Fibroblast of lung (primary cell): Measurements from ENCODE around the gene HIPK2. TPM values are rescaled to one million over a fixed set of nuclear protein-coding genes. Genes with fewer than 3 reads are reported as not detected.
A peak's percentile ranks its signal among the peaks of the same experiment; 100 is the strongest.

Experiments used
- DNase-seq, 2 donors: peaks; one replicate each; pipeline versions ENCODE4 v3.0.0 to v3.0.0-alpha.2; 2010; ENCODE audit warnings: low read depth in 2 of 2
- H2AFZ ChIP-seq: 2 replicates; pipeline ENCODE4 v1.5.1; 2012; ENCODE audit warnings: low read length, control low read depth, inconsistent platforms
- H3K27ac ChIP-seq: 2 replicates; pipeline ENCODE4 v1.5.1; 2011; ENCODE audit warnings: low read length, control low read depth; ENCODE audit not compliant: insufficient read depth
- H3K27me3 ChIP-seq: 2 replicates; pipeline ENCODE4 v1.5.1; 2011; ENCODE audit warnings: mild to moderate bottlenecking, low read length; ENCODE audit not compliant: control insufficient read depth, insufficient read depth
- H3K36me3 ChIP-seq: 2 replicates; pipeline ENCODE4 v1.5.1; 2011; ENCODE audit warnings: low read length; ENCODE audit not compliant: control insufficient read depth, insufficient read depth
- H3K4me1 ChIP-seq: 2 replicates; pipeline ENCODE4 v1.5.1; 2011; ENCODE audit warnings: low read length; ENCODE audit not compliant: control insufficient read depth, insufficient read depth; ENCODE audit errors: extremely low read depth
- H3K4me2 ChIP-seq: 2 replicates; pipeline ENCODE4 v1.5.1; 2011; ENCODE audit warnings: low read length, control low read depth; ENCODE audit not compliant: insufficient read depth; ENCODE audit errors: extremely low read depth
- H3K4me3 ChIP-seq, 4 experiments: fragments of 200-600 bp in 1 of 4; sonication (generic) in 1 of 4; replicated peaks in 1 of 4; 2 replicates each; pipeline ENCODE4 v1.5.1; 2011 to 2016; ENCODE audit warnings: low read length in 4 of 4, low read depth in 3 of 4, mild to moderate bottlenecking in 3 of 4, control low read depth in 2 of 4, inconsistent platforms in 1 of 4, mixed read lengths in 1 of 4; ENCODE audit not compliant: insufficient read depth in 1 of 4; ENCODE audit errors: control extremely low read depth in 1 of 4
- H3K79me2 ChIP-seq: 2 replicates; pipeline ENCODE4 v1.5.1; 2012; ENCODE audit warnings: mild to moderate bottlenecking, low read length, inconsistent platforms; ENCODE audit not compliant: control insufficient read depth, insufficient read depth
- H3K9ac ChIP-seq: 2 replicates; pipeline ENCODE4 v1.5.1; 2011; ENCODE audit warnings: mild to moderate bottlenecking, low read length, control low read depth; ENCODE audit not compliant: insufficient read depth
- H3K9me3 ChIP-seq: 2 replicates; pipeline ENCODE4 v1.5.1; 2012; ENCODE audit warnings: low read depth, low read length; ENCODE audit not compliant: control insufficient read depth, insufficient read depth
- H4K20me1 ChIP-seq: 2 replicates; pipeline ENCODE4 v1.5.1; 2011; ENCODE audit warnings: low read length; ENCODE audit not compliant: control insufficient read depth, insufficient read depth; ENCODE audit errors: extremely low read depth
- EZH2 ChIP-seq: IDR thresholded peaks from 2 replicates; pipeline ENCODE4 v1.5.1; 2012; ENCODE audit warnings: low read length, control low read depth, mild to moderate bottlenecking; ENCODE audit errors: missing control alignments
- polyA plus RNA-seq, 2 donors: library from polyadenylated mRNA; depleted of rRNA in 1 of 2; stranded (reverse) in 1 of 2; unstranded in 1 of 2; fragments of >200 nt; gene quantifications; 2 replicates each; pipeline ENCODE4 v1.2.1, GENCODE V29; 2011 to 2012; ENCODE audit warnings: missing spikeins in 1 of 2
- total RNA-seq: library from RNA; depleted of rRNA; stranded (reverse); fragments of >200 nt; gene quantifications from 2 replicates; pipeline ENCODE4 v1.2.1, GENCODE V29; 2014
- TF ChIP-seq, protein P1 (sequence below), 2 donors: IDR thresholded peaks in 1 of 2; conservative IDR thresholded peaks in 1 of 2; 1 replicate in 1 of 2; 2 replicates in 1 of 2; pipeline ENCODE4 v1.5.1; 2011 to 2012; ENCODE audit warnings: low read length in 2 of 2, control low read depth in 1 of 2, inconsistent platforms in 1 of 2, low read depth in 1 of 2, mild to moderate bottlenecking in 1 of 2

HIPK2 gene
- total and polyA plus RNA-seq, 2 donors (not counting 1 experiment from before 2014, with no cell fraction given), result 10.1 to 11.1 TPM

DNA sequence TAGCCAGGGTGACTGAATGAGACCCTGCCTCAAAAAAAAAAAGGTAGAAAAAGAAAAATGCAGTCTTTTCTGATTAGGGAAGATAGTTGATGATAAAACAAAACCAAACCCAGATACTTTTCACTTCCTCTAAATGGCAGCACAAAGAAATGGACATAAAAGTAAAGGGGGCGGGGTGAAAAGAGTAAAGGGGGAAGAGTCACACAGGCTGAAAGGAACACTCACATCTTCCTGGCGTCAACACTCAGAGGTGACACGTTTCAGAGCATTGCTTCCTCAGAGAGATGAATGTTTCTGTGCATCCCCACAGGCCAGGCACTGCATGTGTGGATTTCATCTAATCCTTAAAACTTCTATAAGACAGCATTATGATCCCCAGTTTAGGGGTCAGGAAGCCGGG, 81.2 kb downstream of the HIPK2 start:
- DNase-seq, result no peak
- peaks cover 5% of the 10 kb centered on the region for H3K4me1 ChIP-seq
- H3K79me2 ChIP-seq, result peaks cover 31% of the 10 kb centered on the region
- no peak overlapping the region for H3K27ac ChIP-seq
- H3K4me3 ChIP-seq, result no peak overlapping the region
- H3K4me2 ChIP-seq, result no peak overlapping the region
- TF ChIP-seq EZH2, result no peak
- TF ChIP-seq, protein P1, sequence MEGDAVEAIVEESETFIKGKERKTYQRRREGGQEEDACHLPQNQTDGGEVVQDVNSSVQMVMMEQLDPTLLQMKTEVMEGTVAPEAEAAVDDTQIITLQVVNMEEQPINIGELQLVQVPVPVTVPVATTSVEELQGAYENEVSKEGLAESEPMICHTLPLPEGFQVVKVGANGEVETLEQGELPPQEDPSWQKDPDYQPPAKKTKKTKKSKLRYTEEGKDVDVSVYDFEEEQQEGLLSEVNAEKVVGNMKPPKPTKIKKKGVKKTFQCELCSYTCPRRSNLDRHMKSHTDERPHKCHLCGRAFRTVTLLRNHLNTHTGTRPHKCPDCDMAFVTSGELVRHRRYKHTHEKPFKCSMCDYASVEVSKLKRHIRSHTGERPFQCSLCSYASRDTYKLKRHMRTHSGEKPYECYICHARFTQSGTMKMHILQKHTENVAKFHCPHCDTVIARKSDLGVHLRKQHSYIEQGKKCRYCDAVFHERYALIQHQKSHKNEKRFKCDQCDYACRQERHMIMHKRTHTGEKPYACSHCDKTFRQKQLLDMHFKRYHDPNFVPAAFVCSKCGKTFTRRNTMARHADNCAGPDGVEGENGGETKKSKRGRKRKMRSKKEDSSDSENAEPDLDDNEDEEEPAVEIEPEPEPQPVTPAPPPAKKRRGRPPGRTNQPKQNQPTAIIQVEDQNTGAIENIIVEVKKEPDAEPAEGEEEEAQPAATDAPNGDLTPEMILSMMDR (conservative IDR thresholded peaks at IDR 0.05 in 1 of 2, IDR thresholded peaks at IDR 0.05 in 1 of 2; ENCODE audit: low read depth in 1 of 2, low read length in 2 of 2), result no peak
- no peaks in the 10 kb centered on the region for H3K9me3 ChIP-seq
- no peaks in the 10 kb centered on the region for H3K36me3 ChIP-seq
- no peak overlapping the region for H3K9ac ChIP-seq
- H2AFZ ChIP-seq, result no peak overlapping the region
- no peaks in the 10 kb centered on the region for H3K27me3 ChIP-seq
- no peaks in the 10 kb centered on the region for H4K20me1 ChIP-seq

DNA sequence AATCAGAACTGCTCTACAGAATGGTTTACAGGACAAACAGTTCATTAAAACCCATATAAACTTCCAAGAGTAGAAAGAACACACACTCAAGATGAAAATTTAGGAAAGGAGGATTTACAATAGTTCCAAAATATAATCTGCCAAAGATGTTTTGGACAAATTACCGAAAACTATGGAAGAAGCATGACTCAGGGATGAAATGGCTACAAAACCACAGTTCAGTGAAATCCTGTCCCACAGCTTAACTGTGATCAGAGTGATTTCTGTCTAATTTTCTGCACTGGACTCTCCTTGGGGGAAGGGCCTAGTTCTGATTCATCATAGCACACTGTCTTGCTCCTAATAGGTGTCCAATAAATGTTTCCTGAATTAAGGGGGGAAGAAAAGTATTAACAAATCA, 82.2 kb downstream of the HIPK2 start:
- no peak overlapping the region for H3K4me3 ChIP-seq
- no peaks in the 10 kb centered on the region for H3K36me3 ChIP-seq
- H3K4me2 ChIP-seq, result no peak overlapping the region
- DNase-seq, result peak in 1 of 2 donors; percentile 61
- no peak overlapping the region for H3K9ac ChIP-seq
- no peaks in the 10 kb centered on the region for H3K9me3 ChIP-seq
- H4K20me1 ChIP-seq, result no peaks in the 10 kb centered on the region
- H3K79me2 ChIP-seq, result peaks cover 30% of the 10 kb centered on the region
- TF ChIP-seq, protein P1 (conservative IDR thresholded peaks at IDR 0.05 in 1 of 2, IDR thresholded peaks at IDR 0.05 in 1 of 2; ENCODE audit: low read depth in 1 of 2, low read length in 2 of 2), result no peak
- TF ChIP-seq EZH2, result no peak
- no peak overlapping the region for H2AFZ ChIP-seq
- H3K27ac ChIP-seq, result no peak overlapping the region
- no peaks in the 10 kb centered on the region for H3K27me3 ChIP-seq
- H3K4me1 ChIP-seq, result peaks cover 5% of the 10 kb centered on the region

DNA sequence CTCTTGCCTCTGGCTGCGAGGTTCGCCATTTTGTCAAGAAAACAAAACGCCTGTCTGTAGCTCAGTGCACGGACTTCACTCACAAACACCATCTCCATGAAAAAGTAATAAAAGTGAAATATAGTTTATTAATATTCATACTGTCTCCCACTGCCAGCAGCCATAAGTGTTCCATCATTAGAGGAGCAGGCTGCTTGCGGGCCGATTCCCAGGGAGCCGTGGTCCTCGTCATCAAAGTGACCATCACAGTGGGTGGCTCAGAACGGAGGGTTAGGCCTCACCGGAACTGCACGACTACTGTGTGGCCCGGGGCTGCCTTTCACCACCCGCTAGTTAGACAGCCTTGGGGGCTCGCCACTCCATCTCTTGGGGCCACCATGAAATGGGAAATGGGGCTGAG, 82.7 kb downstream of the HIPK2 start:
- H3K27ac ChIP-seq, result no peak overlapping the region
- no peak overlapping the region for H2AFZ ChIP-seq
- no peaks in the 10 kb centered on the region for H3K9me3 ChIP-seq
- H3K4me2 ChIP-seq, result no peak overlapping the region
- no peak overlapping the region for H3K4me3 ChIP-seq
- no peak for TF ChIP-seq EZH2
- TF ChIP-seq, protein P1 (conservative IDR thresholded peaks at IDR 0.05 in 1 of 2, IDR thresholded peaks at IDR 0.05 in 1 of 2; ENCODE audit: low read depth in 1 of 2, low read length in 2 of 2), result no peak
- no peaks in the 10 kb centered on the region for H3K36me3 ChIP-seq
- H3K4me1 ChIP-seq, result peaks cover 5% of the 10 kb centered on the region
- no peak overlapping the region for H3K9ac ChIP-seq
- no peak for DNase-seq
- H3K27me3 ChIP-seq, result no peaks in the 10 kb centered on the region
- H4K20me1 ChIP-seq, result no peaks in the 10 kb centered on the region
- H3K79me2 ChIP-seq, result peaks cover 27% of the 10 kb centered on the region
